ENCODE measurements around the gene IL4. TPM values are rescaled to one million over a fixed set of nuclear protein-coding genes. Genes with fewer than 3 reads are reported as not detected.

IL4 gene
- total and polyA plus RNA-seq, 2 experiments from 2014 or later: not detected

DNA sequence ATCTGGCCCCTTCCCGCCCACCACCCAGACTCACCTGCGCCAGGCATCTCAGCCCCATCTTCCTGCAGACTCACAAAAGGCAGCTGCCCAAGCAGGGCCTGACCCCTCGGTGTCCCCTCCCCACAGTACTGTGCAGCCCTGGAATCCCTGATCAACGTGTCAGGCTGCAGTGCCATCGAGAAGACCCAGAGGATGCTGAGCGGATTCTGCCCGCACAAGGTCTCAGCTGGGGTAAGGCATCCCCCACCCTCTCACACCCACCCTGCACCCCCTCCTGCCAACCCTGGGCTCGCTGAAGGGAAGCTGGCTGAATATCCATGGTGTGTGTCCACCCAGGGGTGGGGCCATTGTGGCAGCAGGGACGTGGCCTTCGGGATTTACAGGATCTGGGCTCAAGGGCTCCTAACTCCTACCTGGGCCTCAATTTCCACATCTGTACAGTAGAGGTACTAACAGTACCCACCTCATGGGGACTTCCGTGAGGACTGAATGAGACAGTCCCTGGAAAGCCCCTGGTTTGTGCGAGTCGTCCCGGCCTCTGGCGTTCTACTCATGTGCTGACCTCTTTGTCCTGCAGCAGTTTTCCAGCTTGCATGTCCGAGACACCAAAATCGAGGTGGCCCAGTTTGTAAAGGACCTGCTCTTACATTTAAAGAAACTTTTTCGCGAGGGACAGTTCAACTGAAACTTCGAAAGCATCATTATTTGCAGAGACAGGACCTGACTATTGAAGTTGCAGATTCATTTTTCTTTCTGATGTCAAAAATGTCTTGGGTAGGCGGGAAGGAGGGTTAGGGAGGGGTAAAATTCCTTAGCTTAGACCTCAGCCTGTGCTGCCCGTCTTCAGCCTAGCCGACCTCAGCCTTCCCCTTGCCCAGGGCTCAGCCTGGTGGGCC, 13.9 kb upstream of the IL4 start:
- ATAC-seq (no peak), DNase-seq (ENCODE audit: low spot score) (no peak)
- H3K27me3 Mint-ChIP-seq (ENCODE audit: insufficient read depth, low read depth, poor library complexity): peaks cover 35% of the 10 kb centered on the region
- Histone ChIP-seq H4K20me1 (replicated peaks; ENCODE audit: insufficient read depth) (no peaks in the 10 kb centered on the region), H3K4me3 (no peak overlapping the region), H3K4me2 (no peak overlapping the region), H3K9me2 (ENCODE audit: insufficient read depth) (no peaks in the 10 kb centered on the region), H2AFZ (no peak overlapping the region), H3K4me1 (ENCODE audit: insufficient read depth) (no peaks in the 10 kb centered on the region; the same call in 1 of the 2 replicates), H3K27me3 (ENCODE audit: insufficient read depth) (peaks cover 31% of the 10 kb centered on the region), H3K36me3 (ENCODE audit: insufficient read depth) (no peaks in the 10 kb centered on the region), H3F3A (replicated peaks; ENCODE audit: low read depth) (0 out of 2 replicates have a peak, but pooled peaks cover 4% of the 10 kb centered on the region), H3K79me2 (replicated peaks; ENCODE audit: insufficient read depth) (no peaks in the 10 kb centered on the region), H3K27ac (ENCODE audit: low read depth) (no peak overlapping the region)
- peaks cover 11% of the 10 kb centered on the region for H3K4me1 Mint-ChIP-seq
- TF ChIP-seq CREB1 (CRISPR knock-in tag; IDR thresholded peaks at IDR 0.05; ENCODE audit: low read depth) (no peak), POLR2AphosphoS5 (IDR thresholded peaks at IDR 0.05; ENCODE audit: low read depth) (no peak), NANOG (IDR thresholded peaks at IDR 0.05; ENCODE audit: borderline replicate concordance) (no peak), JUNB (IDR thresholded peaks at IDR 0.05; ENCODE audit: unreplicated experiment) (no peak), ZNF331 (CRISPR knock-in tag; IDR thresholded peaks at IDR 0.05; ENCODE audit: low read depth) (no peak)
- TF ChIP-seq, protein P1, sequence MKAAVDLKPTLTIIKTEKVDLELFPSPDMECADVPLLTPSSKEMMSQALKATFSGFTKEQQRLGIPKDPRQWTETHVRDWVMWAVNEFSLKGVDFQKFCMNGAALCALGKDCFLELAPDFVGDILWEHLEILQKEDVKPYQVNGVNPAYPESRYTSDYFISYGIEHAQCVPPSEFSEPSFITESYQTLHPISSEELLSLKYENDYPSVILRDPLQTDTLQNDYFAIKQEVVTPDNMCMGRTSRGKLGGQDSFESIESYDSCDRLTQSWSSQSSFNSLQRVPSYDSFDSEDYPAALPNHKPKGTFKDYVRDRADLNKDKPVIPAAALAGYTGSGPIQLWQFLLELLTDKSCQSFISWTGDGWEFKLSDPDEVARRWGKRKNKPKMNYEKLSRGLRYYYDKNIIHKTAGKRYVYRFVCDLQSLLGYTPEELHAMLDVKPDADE (IDR thresholded peaks at IDR 0.05): no peak
- TF ChIP-seq, protein P2, sequence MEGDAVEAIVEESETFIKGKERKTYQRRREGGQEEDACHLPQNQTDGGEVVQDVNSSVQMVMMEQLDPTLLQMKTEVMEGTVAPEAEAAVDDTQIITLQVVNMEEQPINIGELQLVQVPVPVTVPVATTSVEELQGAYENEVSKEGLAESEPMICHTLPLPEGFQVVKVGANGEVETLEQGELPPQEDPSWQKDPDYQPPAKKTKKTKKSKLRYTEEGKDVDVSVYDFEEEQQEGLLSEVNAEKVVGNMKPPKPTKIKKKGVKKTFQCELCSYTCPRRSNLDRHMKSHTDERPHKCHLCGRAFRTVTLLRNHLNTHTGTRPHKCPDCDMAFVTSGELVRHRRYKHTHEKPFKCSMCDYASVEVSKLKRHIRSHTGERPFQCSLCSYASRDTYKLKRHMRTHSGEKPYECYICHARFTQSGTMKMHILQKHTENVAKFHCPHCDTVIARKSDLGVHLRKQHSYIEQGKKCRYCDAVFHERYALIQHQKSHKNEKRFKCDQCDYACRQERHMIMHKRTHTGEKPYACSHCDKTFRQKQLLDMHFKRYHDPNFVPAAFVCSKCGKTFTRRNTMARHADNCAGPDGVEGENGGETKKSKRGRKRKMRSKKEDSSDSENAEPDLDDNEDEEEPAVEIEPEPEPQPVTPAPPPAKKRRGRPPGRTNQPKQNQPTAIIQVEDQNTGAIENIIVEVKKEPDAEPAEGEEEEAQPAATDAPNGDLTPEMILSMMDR (conservative IDR thresholded peaks at IDR 0.05; ENCODE audit: low read depth in 2 of 2): no peak
- H3K4me3 Mint-ChIP-seq: no peak overlapping the region
- H3K36me3 Mint-ChIP-seq (ENCODE audit: low read depth): peaks cover under 1% of the 10 kb centered on the region; the same call in 1 of the 3 replicates
- no peak overlapping the region for H3K27ac Mint-ChIP-seq
- H3K9me3 Mint-ChIP-seq: no peaks in the 10 kb centered on the region; the same call in 1 of the 3 replicates

DNA sequence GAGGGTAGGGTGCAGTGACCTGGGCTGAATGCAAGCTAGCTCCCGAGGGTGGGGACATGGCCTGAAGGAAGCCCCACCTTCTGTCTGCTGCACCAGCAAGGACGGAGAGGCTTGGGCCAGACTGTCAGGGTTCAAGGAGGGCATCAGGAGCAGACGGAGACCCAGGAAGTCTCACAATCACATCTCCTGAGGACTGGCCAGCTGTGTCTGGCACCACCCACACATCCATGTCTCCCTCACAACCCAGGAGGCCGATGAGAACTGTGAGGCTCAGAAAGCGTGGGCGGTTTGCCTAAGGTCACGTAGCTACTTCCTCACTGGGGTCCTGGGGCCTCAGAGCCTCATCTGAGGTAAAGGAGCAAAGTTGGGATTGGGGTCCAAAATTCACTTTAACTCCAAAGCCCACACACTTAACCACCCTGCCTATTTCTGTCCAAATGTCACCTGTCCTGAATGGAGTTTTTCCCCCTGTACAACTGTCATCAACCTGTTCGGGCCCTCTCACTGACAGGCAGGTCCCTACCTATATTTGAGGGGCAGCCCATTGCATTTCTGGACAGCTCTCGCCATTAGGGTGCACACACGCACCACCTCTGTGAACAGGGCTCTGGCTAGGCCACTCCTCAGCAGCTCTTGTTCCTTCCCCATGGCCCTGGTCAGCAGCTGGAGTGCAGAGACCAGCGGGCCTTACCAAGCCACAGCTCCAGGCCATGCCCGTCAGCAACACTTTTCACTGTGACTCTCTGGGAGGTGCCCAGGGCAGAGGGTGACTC, 12.4 kb upstream of the IL4 start:
- ATAC-seq: no peak
- H3K79me2 ChIP-seq (replicated peaks; ENCODE audit: insufficient read depth): no peaks in the 10 kb centered on the region
- no peak overlapping the region for H2AFZ ChIP-seq
- 0 out of 2 replicates have a peak, but pooled peaks cover 4% of the 10 kb centered on the region for H3F3A ChIP-seq (replicated peaks; ENCODE audit: low read depth)
- peaks cover 14% of the 10 kb centered on the region for H3K4me1 Mint-ChIP-seq
- no peaks in the 10 kb centered on the region for H3K36me3 ChIP-seq (ENCODE audit: insufficient read depth)
- no peak overlapping the region for H3K4me2 ChIP-seq
- no peak overlapping the region for H3K4me3 ChIP-seq
- peaks cover 32% of the 10 kb centered on the region for H3K27me3 Mint-ChIP-seq (ENCODE audit: insufficient read depth, low read depth, poor library complexity)
- no peaks in the 10 kb centered on the region for H3K36me3 Mint-ChIP-seq (ENCODE audit: low read depth)
- H3K27me3 ChIP-seq (ENCODE audit: insufficient read depth): peaks cover 15% of the 10 kb centered on the region
- no peak for DNase-seq (ENCODE audit: low spot score)
- no peak overlapping the region for H3K27ac Mint-ChIP-seq
- no peaks in the 10 kb centered on the region for H3K9me2 ChIP-seq (ENCODE audit: insufficient read depth)
- H3K27ac ChIP-seq (ENCODE audit: low read depth): no peak overlapping the region
- no peaks in the 10 kb centered on the region; the same call in 2 of the 3 replicates for H3K9me3 Mint-ChIP-seq
- H3K4me1 ChIP-seq (ENCODE audit: insufficient read depth): no peaks in the 10 kb centered on the region
- H3K4me3 Mint-ChIP-seq: no peak overlapping the region
- H4K20me1 ChIP-seq (replicated peaks; ENCODE audit: insufficient read depth): no peaks in the 10 kb centered on the region
- TF ChIP-seq, protein P2 (conservative IDR thresholded peaks at IDR 0.05; ENCODE audit: low read depth in 2 of 2): 0 out of 4 replicates have a peak, but pooled peaks of 1 of the 2 experiments have one; percentile 15
